GM18873 (cell line): ENCODE measurements around the gene PCCB.

Source experiments
- ATAC-seq: cut with Tn5 transposase; IDR thresholded peaks from one replicate; pipeline ENCODE4 v1.9.1; 2021; ENCODE audit warnings: mild to moderate bottlenecking, moderate library complexity, moderate number of reproducible peaks; ENCODE audit not compliant: unreplicated experiment, low FRiP score

PCCB gene

GRCh38 chr3:136378011-136378410, 127.9 kb downstream of the PCCB start:
- no peak for ATAC-seq
